Right lobe of liver (tissue), 6 donors: ENCODE results near the gene ZDHHC14. TPM values are rescaled to one million over a fixed set of nuclear protein-coding genes. Genes with fewer than 3 reads are reported as not detected.
A peak's percentile ranks its signal among the peaks of the same experiment; 100 is the strongest.

Experiments used
- ATAC-seq, 4 donors: fragments of 200-7000 bp; cut with Tn5 transposase; one replicate each; pipeline ENCODE4 v1.9.1; 2020; ENCODE audit warnings: mild to moderate bottlenecking in 4 of 4, moderate library complexity in 4 of 4
- DNase-seq, 3 donors: peaks; one replicate each; pipeline ENCODE4 v3.0.0-alpha.2; 2020
- H3K27ac ChIP-seq, 3 donors: fragments of 200-600 bp; one replicate each; pipeline ENCODE4 v1.8.0; 2022
- H3K27me3 ChIP-seq, 2 donors: fragments of 200-600 bp; one replicate each; pipeline ENCODE4 v1.8.0; 2022
- H3K36me3 ChIP-seq, 4 donors: fragments of 200-600 bp; sonication (generic) in 1 of 4; one replicate each; pipeline versions ENCODE4 v1.5.1 to v1.8.0; 2017 to 2022; ENCODE audit warnings: control low read depth in 1 of 4
- H3K4me1 ChIP-seq, 4 donors: fragments of 200-600 bp; sonication (generic) in 1 of 4; one replicate each; pipeline versions ENCODE4 v1.5.1 to v1.8.0; 2017 to 2022; ENCODE audit warnings: control low read depth in 1 of 4
- H3K4me3 ChIP-seq, 3 donors: fragments of 200-600 bp; one replicate each; pipeline ENCODE4 v1.8.0; 2022
- H3K9me3 ChIP-seq, 4 donors: fragments of 200-600 bp; sonication (generic) in 1 of 4; one replicate each; pipeline versions ENCODE4 v1.5.1 to v1.8.0; 2017 to 2022; ENCODE audit warnings: control low read depth in 1 of 4
- POLR2A ChIP-seq: fragments of 450-650 bp; IDR thresholded peaks from one replicate; pipeline ENCODE4 v1.6.1; 2017; ENCODE audit warnings: antibody characterized with exemption, mild to moderate bottlenecking
- WGBS: methylation state at CpG from one replicate; pipeline ENCODE4 v1.1.6; 2018; ENCODE audit warnings: low coverage, low lambda C conversion rate; ENCODE audit not compliant: insufficient coverage; ENCODE audit errors: missing lambda C conversion rate; 5-methylcytosine and 5-hydroxymethylcytosine counted together
- intact Hi-C, 2 donors: fragments of 100-400 bp; cut with DNase I; formaldehyde crosslinking; loops; one replicate each; pipeline versions ENCODE4 v1.11.2 to v1.14.1; 2022
- total RNA-seq, 6 experiments: library from RNA; depleted of rRNA in 2 of 6; stranded (reverse); fragments of >200 nt in 2 of 6; fragmentation: NEBNext Ultra II Directional in 3 of 6; extraction: Animal tissue kit (Norgen Biotek cat#: 25700) in 3 of 6; gene quantifications; one replicate each; pipeline versions ENCODE4 v1.1.0 to v1.2.4, GENCODE V29; 2016 to 2023
- TF ChIP-seq, protein P1 (sequence below), 4 donors: fragments of 200-600 bp in 3 of 4; fragments of 450-650 bp in 1 of 4; IDR thresholded peaks; one replicate each; pipeline versions ENCODE4 v1.5.1 to v1.8.0; 2016 to 2022; ENCODE audit warnings: antibody characterized with exemption in 4 of 4, mild to moderate bottlenecking in 2 of 4
- donor health status: DM: no; HTN: yes; CAD: no.
- donor health status: DM: no; HTN: no; CAD: no.
- donor health status: DM: no; HTN: no; CAD: no.
- donor health status: DM: no; HTN: yes; CAD: no.
- donor health status: DM: no; HTN: yes; CAD: no.

Gene ZDHHC14
- total RNA-seq, 6 experiments from 2014 or later = 7.3 to 13.0 (median 10.3) TPM

DNA sequence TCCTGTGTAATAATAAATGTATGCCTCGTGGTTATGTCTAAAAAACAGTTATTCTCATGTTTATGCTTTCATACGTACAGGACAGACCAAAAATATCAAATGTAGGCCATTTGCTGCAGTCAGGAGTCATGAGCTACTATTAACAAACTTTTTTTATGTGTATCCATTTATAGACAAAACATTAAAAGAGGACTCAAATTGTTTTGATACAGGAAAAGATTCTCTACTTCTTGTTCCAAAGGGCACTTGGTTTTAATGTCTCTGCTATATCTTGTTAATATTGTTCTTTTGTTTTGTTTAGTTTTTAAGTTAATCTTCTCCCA, 155.2 kb downstream of the ZDHHC14 start:
- H3K36me3 ChIP-seq = no peaks in the 10 kb centered on the region
- peak overlapping the region in 2 of 3 donors; percentile 17 to 26 for H3K27ac ChIP-seq
- no peaks in the 10 kb centered on the region for H3K27me3 ChIP-seq
- intact Hi-C loops = no loop called here
- no peaks in the 10 kb centered on the region for H3K9me3 ChIP-seq
- DNase-seq (no peak), ATAC-seq (no peak)
- no peak overlapping the region for H3K4me3 ChIP-seq
- WGBS = 2% methylated on average over 2 of the region's 2 CpGs
- peaks cover 0 to 40% (median 25%) of the 10 kb centered on the region in 4 donors for H3K4me1 ChIP-seq
- no peak for TF ChIP-seq POLR2A
- TF ChIP-seq, protein P1, sequence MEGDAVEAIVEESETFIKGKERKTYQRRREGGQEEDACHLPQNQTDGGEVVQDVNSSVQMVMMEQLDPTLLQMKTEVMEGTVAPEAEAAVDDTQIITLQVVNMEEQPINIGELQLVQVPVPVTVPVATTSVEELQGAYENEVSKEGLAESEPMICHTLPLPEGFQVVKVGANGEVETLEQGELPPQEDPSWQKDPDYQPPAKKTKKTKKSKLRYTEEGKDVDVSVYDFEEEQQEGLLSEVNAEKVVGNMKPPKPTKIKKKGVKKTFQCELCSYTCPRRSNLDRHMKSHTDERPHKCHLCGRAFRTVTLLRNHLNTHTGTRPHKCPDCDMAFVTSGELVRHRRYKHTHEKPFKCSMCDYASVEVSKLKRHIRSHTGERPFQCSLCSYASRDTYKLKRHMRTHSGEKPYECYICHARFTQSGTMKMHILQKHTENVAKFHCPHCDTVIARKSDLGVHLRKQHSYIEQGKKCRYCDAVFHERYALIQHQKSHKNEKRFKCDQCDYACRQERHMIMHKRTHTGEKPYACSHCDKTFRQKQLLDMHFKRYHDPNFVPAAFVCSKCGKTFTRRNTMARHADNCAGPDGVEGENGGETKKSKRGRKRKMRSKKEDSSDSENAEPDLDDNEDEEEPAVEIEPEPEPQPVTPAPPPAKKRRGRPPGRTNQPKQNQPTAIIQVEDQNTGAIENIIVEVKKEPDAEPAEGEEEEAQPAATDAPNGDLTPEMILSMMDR (IDR thresholded peaks at IDR 0.05) = no peak

DNA sequence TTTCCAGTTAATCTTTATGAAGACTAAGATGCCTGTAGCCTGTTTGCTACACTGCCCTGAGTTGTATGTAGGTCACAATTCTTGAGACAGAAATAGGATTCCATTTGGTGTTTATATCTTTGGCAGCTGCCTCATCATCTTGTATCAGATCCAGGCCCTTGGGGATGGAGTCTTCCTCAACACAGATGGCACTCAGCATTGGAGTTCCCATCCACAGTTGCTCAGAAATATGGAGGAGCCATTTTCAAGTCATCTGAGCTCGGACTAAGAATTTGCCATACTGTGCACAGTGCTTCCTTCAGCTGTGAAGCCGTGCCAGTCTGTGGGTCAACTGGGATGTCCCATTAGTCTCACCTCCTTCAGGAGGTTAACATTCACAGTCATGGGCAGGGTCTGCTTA, 156.6 kb downstream of the ZDHHC14 start:
- no peak for ATAC-seq
- peaks cover 0 to 28% (median 19%) of the 10 kb centered on the region in 4 donors for H3K4me1 ChIP-seq

DNA sequence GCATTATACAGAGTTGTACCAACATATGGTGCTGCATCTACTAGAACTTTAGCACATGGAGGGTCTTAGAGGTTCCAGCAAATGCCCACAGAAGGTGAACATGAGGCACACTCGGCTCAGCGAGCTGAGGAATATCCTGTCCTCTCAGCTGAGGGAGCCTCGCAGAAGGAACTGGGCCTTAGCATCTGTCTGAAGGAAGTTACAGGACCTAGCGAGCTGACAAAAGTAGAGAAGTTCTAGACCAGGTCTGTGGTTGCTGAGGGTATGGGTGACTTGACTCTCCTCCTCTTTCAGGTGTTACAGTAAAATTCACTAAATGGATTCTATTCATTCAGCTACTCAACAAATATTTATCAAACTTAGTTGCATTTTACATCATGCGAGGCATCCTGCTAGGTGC, 157.2 kb downstream of the ZDHHC14 start:
- no peak overlapping the region for H3K27ac ChIP-seq
- H3K9me3 ChIP-seq = no peaks in the 10 kb centered on the region
- ATAC-seq (no peak), DNase-seq (no peak)
- no peaks in the 10 kb centered on the region for H3K36me3 ChIP-seq
- 82% methylated on average over 2 of the region's 5 CpGs for WGBS
- peaks cover 0 to 28% (median 19%) of the 10 kb centered on the region in 4 donors for H3K4me1 ChIP-seq
- intact Hi-C loops = no loop called here
- H3K4me3 ChIP-seq = no peak overlapping the region
- H3K27me3 ChIP-seq = no peaks in the 10 kb centered on the region
- TF ChIP-seq, protein P1 (IDR thresholded peaks at IDR 0.05) = no peak
- TF ChIP-seq POLR2A = no peak

More for the DNA sequence above, 156.6 kb downstream of the ZDHHC14 start:
- intact Hi-C loops = no loop called here
- DNase-seq = no peak
- WGBS = no CpG with 5 or more reads among the region's 2 CpGs
- Histone ChIP-seq H3K36me3 (no peaks in the 10 kb centered on the region), H3K4me3 (no peak overlapping the region), H3K27ac (no peak overlapping the region), H3K27me3 (no peaks in the 10 kb centered on the region), H3K9me3 (no peaks in the 10 kb centered on the region)
- TF ChIP-seq, protein P1 (IDR thresholded peaks at IDR 0.05) = no peak
- TF ChIP-seq POLR2A = no peak

DNA sequence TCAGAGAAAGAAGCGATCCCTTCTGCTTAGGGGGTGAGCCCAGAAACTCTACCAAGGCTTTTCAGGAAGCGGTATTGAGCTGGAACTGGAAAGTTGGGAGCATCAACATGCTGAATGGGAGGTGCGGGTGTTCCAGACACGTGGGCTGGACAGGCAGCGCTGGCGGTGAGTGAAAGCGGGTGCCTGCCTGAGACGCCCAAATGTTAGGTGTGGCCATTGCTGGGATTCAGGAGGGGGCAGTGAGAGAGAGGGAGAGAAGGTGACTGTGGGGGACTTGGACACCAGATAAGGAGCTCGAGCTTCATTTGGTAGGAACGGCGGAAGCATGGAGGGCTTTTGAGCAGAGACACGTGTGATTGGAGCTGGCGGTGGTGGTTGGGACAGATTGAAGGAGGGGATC, 157.7 kb downstream of the ZDHHC14 start:
- no peak overlapping the region for H3K4me3 ChIP-seq
- no peak for ATAC-seq
- no peak for DNase-seq
- no peaks in the 10 kb centered on the region for H3K36me3 ChIP-seq
- TF ChIP-seq POLR2A = no peak
- TF ChIP-seq, protein P1 (IDR thresholded peaks at IDR 0.05) = no peak
- H3K27me3 ChIP-seq = no peaks in the 10 kb centered on the region
- WGBS = 100% methylated on average over 12 of the region's 13 CpGs
- intact Hi-C loops = no loop called here
- no peaks in the 10 kb centered on the region for H3K9me3 ChIP-seq
- peak overlapping the region in 1 of 3 donors; percentile 92 for H3K27ac ChIP-seq
- peaks cover 0 to 28% (median 19%) of the 10 kb centered on the region in 4 donors for H3K4me1 ChIP-seq

DNA sequence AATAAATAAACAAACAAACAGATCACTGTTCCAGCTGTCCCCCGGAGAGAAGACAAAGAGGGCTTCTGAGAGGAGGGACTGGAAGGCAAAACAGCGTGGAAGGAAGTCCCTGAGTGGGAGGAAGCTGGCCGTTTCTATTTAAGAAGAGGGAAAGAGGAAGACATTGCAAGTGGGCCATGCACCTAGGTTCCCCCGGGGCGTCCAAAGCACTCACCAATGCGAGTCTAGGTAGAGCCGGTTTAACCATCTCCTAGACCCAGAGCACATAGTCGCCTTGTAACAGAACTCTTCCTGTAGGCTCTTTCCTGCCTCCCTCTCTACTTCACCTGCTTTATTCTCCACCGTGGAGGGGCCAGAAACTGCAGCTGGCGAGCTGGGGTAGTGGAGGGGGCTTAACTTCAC, 158.4 kb downstream of the ZDHHC14 start:
- Histone ChIP-seq H3K36me3 (no peaks in the 10 kb centered on the region), H3K27ac (peak overlapping the region; percentile 44 to 96 (median 92)), H3K4me1 (peaks cover 0 to 28% (median 19%) of the 10 kb centered on the region in 4 donors), H3K9me3 (no peaks in the 10 kb centered on the region), H3K4me3 (peak overlapping the region in 2 of 3 donors; percentile 34 to 37), H3K27me3 (no peaks in the 10 kb centered on the region)
- 32% methylated on average over 9 of the region's 10 CpGs for WGBS
- TF ChIP-seq POLR2A = no peak
- TF ChIP-seq, protein P1 (IDR thresholded peaks at IDR 0.05) = no peak
- peak; percentile 9 to 48 (median 15) for ATAC-seq
- intact Hi-C loops = no loop called here
- DNase-seq = no peak
